ENCODE measurements around the gene SRGAP3.

The SRGAP3 gene

GRCh38 chr3:9124730-9125129 is 124.7 kb downstream of the SRGAP3 start:
- TF ChIP-seq TAF1 (IDR thresholded peaks at IDR 0.05; ENCODE audit: low read depth) (no peak), EGR1 (IDR thresholded peaks at IDR 0.05) (no peak), CEBPB (IDR thresholded peaks at IDR 0.05) (no peak), RAD21 (IDR thresholded peaks at IDR 0.05; ENCODE audit: low read depth) (no peak), CREB1 (IDR thresholded peaks at IDR 0.05; ENCODE audit: low read depth) (no peak), YY1 (IDR thresholded peaks at IDR 0.05; ENCODE audit: low read depth) (no peak), FOXM1 (IDR thresholded peaks at IDR 0.05; ENCODE audit: borderline replicate concordance, low read depth) (no peak)
- TF ChIP-seq, protein P1, sequence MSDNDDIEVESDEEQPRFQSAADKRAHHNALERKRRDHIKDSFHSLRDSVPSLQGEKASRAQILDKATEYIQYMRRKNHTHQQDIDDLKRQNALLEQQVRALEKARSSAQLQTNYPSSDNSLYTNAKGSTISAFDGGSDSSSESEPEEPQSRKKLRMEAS (IDR thresholded peaks at IDR 0.05), result no peak
- TF ChIP-seq, protein P2, sequence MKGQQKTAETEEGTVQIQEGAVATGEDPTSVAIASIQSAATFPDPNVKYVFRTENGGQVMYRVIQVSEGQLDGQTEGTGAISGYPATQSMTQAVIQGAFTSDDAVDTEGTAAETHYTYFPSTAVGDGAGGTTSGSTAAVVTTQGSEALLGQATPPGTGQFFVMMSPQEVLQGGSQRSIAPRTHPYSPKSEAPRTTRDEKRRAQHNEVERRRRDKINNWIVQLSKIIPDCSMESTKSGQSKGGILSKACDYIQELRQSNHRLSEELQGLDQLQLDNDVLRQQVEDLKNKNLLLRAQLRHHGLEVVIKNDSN (IDR thresholded peaks at IDR 0.05), result no peak

DNA sequence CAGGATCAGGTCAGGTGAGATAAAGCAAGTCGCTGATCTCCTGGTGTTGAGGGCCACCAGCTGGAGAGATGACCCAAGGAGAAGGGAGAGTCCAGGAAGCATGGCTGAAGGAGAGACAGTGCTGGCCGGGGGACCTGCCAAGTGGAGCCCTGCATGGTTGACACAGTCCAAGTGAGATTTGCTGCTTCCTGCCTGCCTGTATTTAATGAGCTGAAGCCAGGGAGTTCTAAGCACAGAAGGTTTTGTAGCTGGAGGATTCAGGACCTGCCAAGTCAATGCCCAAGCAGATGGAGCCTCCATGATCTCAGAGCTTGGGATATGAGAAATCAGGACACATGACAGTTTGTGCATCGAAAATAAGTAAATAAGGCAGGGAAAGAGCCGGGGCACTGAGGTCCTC is 125.6 kb downstream of the SRGAP3 start:
- TF ChIP-seq NFIC (IDR thresholded peaks at IDR 0.05) (no peak), TAF1 (IDR thresholded peaks at IDR 0.05; ENCODE audit: low read depth) (no peak), TCF12 (IDR thresholded peaks at IDR 0.05; ENCODE audit: low read depth) (no peak), TEAD4 (IDR thresholded peaks at IDR 0.05) (no peak), REST (IDR thresholded peaks at IDR 0.05; ENCODE audit: low read depth) (no peak), YY1 (IDR thresholded peaks at IDR 0.05; ENCODE audit: low read depth) (no peak)
- TF ChIP-seq, protein P1 (IDR thresholded peaks at IDR 0.05), result no peak
- TF ChIP-seq, protein P2 (IDR thresholded peaks at IDR 0.05), result no peak

DNA sequence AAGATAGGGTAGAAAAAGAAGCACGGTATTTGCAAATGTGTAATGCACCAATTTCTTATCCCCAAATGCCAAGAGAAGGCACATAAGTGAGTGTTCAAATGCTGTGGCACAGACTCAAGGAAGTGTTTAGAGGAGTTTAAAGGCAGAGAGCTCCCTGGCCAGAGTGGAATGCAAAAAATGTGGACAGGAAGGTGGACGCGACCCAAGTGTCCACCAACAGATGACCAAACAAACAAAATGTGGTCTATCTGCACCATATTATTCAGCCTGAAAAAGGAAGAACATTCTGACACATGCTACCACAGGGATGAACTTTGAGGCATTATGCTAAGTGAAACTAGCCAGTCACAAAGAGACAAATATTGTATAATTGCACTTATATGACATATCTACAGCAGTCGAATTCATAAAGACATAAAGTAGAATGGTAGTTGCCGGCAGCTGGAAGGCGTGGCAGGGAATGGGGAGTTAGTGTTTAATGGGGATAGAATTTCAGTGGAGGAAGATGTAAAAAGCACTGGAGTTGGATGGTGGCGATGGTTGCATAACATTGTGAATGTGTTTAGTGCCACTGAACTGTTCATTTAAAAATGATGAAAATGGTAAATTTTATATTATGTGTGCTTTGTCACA is 126.6 kb downstream of the SRGAP3 start:
- no peak for TF ChIP-seq REST (IDR thresholded peaks at IDR 0.05; ENCODE audit: low read depth)
- 0 out of 2 replicates have a peak, but pooled peaks have one; percentile 43 for TF ChIP-seq CEBPB (IDR thresholded peaks at IDR 0.05)
- no peak for TF ChIP-seq EGR1 (IDR thresholded peaks at IDR 0.05)
- peak; percentile 62 for TF ChIP-seq TEAD4 (IDR thresholded peaks at IDR 0.05)

GRCh38 chr3:9121366-9122001 is 128.0 kb downstream of the SRGAP3 start:
- TF ChIP-seq REST (IDR thresholded peaks at IDR 0.05; ENCODE audit: low read depth) (no peak), EGR1 (IDR thresholded peaks at IDR 0.05) (no peak), TAF1 (IDR thresholded peaks at IDR 0.05; ENCODE audit: low read depth) (no peak), FOXM1 (IDR thresholded peaks at IDR 0.05; ENCODE audit: borderline replicate concordance, low read depth) (no peak), YY1 (IDR thresholded peaks at IDR 0.05; ENCODE audit: low read depth) (no peak), TCF12 (IDR thresholded peaks at IDR 0.05; ENCODE audit: low read depth) (no peak), CREB1 (IDR thresholded peaks at IDR 0.05; ENCODE audit: low read depth) (no peak), RAD21 (IDR thresholded peaks at IDR 0.05; ENCODE audit: low read depth) (no peak), CEBPB (IDR thresholded peaks at IDR 0.05) (no peak)
- TF ChIP-seq, protein P1 (IDR thresholded peaks at IDR 0.05), result no peak

DNA sequence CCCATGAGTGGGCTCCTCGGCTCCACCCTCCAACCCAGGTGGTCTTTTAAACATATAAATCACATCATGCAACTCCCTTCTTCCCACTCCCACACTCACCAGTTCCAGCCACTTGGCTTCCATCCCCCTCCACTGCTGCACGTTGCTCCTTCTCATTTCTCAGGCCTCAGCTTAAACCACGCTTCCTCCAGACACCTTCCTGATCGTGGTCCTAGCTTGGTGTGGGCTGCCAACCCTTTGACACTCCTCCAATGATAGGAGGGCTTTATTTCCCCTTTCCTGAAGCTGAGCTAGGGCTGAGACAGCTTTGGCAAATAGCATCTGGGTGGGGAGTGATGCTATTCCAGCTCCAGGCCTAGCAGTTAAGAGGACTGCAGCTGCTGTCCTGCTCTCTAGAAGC is 130.1 kb downstream of the SRGAP3 start:
- no peak for TF ChIP-seq CREB1 (IDR thresholded peaks at IDR 0.05; ENCODE audit: low read depth)
- TF ChIP-seq, protein P2 (IDR thresholded peaks at IDR 0.05), result no peak
- TF ChIP-seq EGR1 (IDR thresholded peaks at IDR 0.05), result no peak
- TF ChIP-seq EP300 (IDR thresholded peaks at IDR 0.05; ENCODE audit: borderline replicate concordance), result no peak
- no peak for TF ChIP-seq FOXM1 (IDR thresholded peaks at IDR 0.05; ENCODE audit: borderline replicate concordance, low read depth)
- TF ChIP-seq TAF1 (IDR thresholded peaks at IDR 0.05; ENCODE audit: low read depth), result no peak
- TF ChIP-seq TEAD4 (IDR thresholded peaks at IDR 0.05), result no peak
- no peak for TF ChIP-seq REST (IDR thresholded peaks at IDR 0.05; ENCODE audit: low read depth)
